Trophoblast cell (in vitro differentiated cells and primary cell): ENCODE results near the gene ITGB1BP1.

Source experiments
- DNase-seq, 2 donors: peaks; one replicate each; pipeline ENCODE4 v3.0.0-alpha.2; 2016
- H2AFZ ChIP-seq: 2 replicates; pipeline ENCODE4 v1.6.1; 2013; ENCODE audit warnings: low read length, moderate library complexity, mild to moderate bottlenecking; ENCODE audit not compliant: insufficient read depth, poor library complexity
- H2AK5ac ChIP-seq: 2 replicates; pipeline ENCODE4 v1.6.1; 2013; ENCODE audit warnings: mild to moderate bottlenecking, low read length
- H2BK120ac ChIP-seq: 2 replicates; pipeline ENCODE4 v1.6.1; 2013; ENCODE audit warnings: low read length, mild to moderate bottlenecking, moderate library complexity; ENCODE audit not compliant: insufficient read depth, poor library complexity
- H2BK12ac ChIP-seq: 2 replicates; pipeline ENCODE4 v1.6.1; 2013; ENCODE audit warnings: mild to moderate bottlenecking, low read length, moderate library complexity
- H2BK5ac ChIP-seq: 2 replicates; pipeline ENCODE4 v1.6.1; 2013; ENCODE audit warnings: low read length, low read depth, moderate library complexity, mild to moderate bottlenecking; ENCODE audit not compliant: poor library complexity
- H3K14ac ChIP-seq: 2 replicates; pipeline ENCODE4 v1.6.1; 2013; ENCODE audit warnings: mild to moderate bottlenecking, low read length
- H3K18ac ChIP-seq: 2 replicates; pipeline ENCODE4 v1.6.1; 2013; ENCODE audit warnings: mild to moderate bottlenecking, low read length
- H3K23ac ChIP-seq: 2 replicates; pipeline ENCODE4 v1.6.1; 2013; ENCODE audit warnings: low read length
- H3K27ac ChIP-seq: 2 replicates; pipeline ENCODE4 v1.5.1; 2013; ENCODE audit warnings: low read depth, mild to moderate bottlenecking, inconsistent platforms, low read length, moderate library complexity
- H3K27me3 ChIP-seq: 2 replicates; pipeline ENCODE4 v1.6.1; 2013; ENCODE audit warnings: inconsistent platforms, mild to moderate bottlenecking, low read length, moderate library complexity; ENCODE audit not compliant: insufficient read depth
- H3K36me3 ChIP-seq, 2 experiments: 1 replicate in 1 of 2; 2 replicates in 1 of 2; pipeline ENCODE4 v1.6.1; 2013; ENCODE audit warnings: low read length in 2 of 2, mild to moderate bottlenecking in 2 of 2, moderate library complexity in 1 of 2; ENCODE audit not compliant: insufficient read depth in 2 of 2, control insufficient read depth in 1 of 2
- H3K4ac ChIP-seq: 2 replicates; pipeline ENCODE4 v1.6.1; 2013; ENCODE audit warnings: low read depth, mild to moderate bottlenecking, low read length, moderate library complexity
- H3K4me1 ChIP-seq, 2 experiments: 1 replicate in 1 of 2; 2 replicates in 1 of 2; pipeline ENCODE4 v1.6.1; 2013; ENCODE audit warnings: low read length in 2 of 2, mild to moderate bottlenecking in 2 of 2, moderate library complexity in 1 of 2; ENCODE audit not compliant: insufficient read depth in 2 of 2, control insufficient read depth in 1 of 2
- H3K4me2 ChIP-seq: 2 replicates; pipeline ENCODE4 v1.6.1; 2013; ENCODE audit warnings: inconsistent platforms, mild to moderate bottlenecking, low read length, moderate library complexity
- H3K4me3 ChIP-seq: 2 replicates; pipeline ENCODE4 v1.5.1; 2013; ENCODE audit warnings: mild to moderate bottlenecking, low read depth, low read length, inconsistent platforms
- H3K79me1 ChIP-seq: one replicate; pipeline ENCODE4 v1.6.1; 2013; ENCODE audit warnings: low read length
- H3K79me2 ChIP-seq: 2 replicates; pipeline ENCODE4 v1.6.1; 2013; ENCODE audit warnings: low read length, mild to moderate bottlenecking; ENCODE audit not compliant: control insufficient read depth, insufficient read depth, poor library complexity
- H3K9ac ChIP-seq: 2 replicates; pipeline ENCODE4 v1.6.1; 2013; ENCODE audit warnings: mild to moderate bottlenecking, low read length
- H3K9me3 ChIP-seq: 2 replicates; pipeline ENCODE4 v1.6.1; 2013; ENCODE audit warnings: low read depth, mild to moderate bottlenecking, control low read depth, inconsistent platforms, low read length; ENCODE audit not compliant: insufficient read depth
- H4K12ac ChIP-seq: 2 replicates; pipeline ENCODE4 v1.6.1; 2013; ENCODE audit warnings: low read depth, mild to moderate bottlenecking, low read length, moderate library complexity
- H4K8ac ChIP-seq: 2 replicates; pipeline ENCODE4 v1.6.1; 2013; ENCODE audit warnings: low read depth, mild to moderate bottlenecking, low read length, moderate library complexity
- H4K91ac ChIP-seq: one replicate; pipeline ENCODE4 v1.6.1; 2013; ENCODE audit warnings: low read depth, mild to moderate bottlenecking, low read length, moderate library complexity
- WGBS: extraction: QIAGEN DNeasy Blood & Tissue Kit; methylation state at CpG from one replicate; pipeline ENCODE4 v1.1.7; 2013; ENCODE audit warnings: missing lambda C conversion rate; ENCODE audit not compliant: insufficient read length, insufficient coverage; ENCODE audit errors: extremely low coverage; 5-methylcytosine and 5-hydroxymethylcytosine counted together

The ITGB1BP1 gene

DNA sequence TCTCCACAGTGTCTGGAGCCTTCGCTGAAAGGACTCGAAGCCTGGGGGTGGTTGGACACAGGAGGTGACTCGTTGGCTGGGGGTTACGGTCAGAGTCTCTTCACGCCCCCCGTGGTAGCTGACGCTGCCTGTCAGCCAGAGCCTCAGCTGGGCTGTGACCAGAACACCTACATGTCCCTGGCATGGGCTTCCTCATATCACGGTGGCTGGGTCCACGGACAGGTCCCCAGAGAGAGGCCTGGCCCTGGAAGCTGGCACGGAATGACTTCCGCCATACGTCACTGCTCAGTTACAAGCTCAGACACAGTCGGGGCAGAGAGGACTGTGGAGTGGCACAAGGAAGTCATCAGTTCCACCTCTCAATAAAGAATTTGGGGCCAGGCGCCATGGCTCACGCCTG is 28.5 kb downstream of the ITGB1BP1 start:
- Histone ChIP-seq H3K79me1 (no peaks in the 10 kb centered on the region), H3K36me3 (peaks cover 39 to 49% of the 10 kb centered on the region in 2 experiments), H3K4me2 (no peak overlapping the region), H2BK120ac (no peak overlapping the region), H2AK5ac (no peak overlapping the region), H3K79me2 (no peaks in the 10 kb centered on the region), H3K27me3 (no peaks in the 10 kb centered on the region), H3K14ac (no peak overlapping the region), H3K23ac (no peak overlapping the region), H3K18ac (no peak overlapping the region), H3K4me3 (no peak overlapping the region), H4K91ac (no peak overlapping the region), H3K27ac (no peak overlapping the region), H2AFZ (no peak overlapping the region), H3K9me3 (peaks cover 1% of the 10 kb centered on the region), H2BK12ac (no peak overlapping the region), H4K12ac (no peak overlapping the region), H3K4me1 (no peaks in the 10 kb centered on the region), H2BK5ac (no peak overlapping the region), H3K9ac (no peak overlapping the region), H4K8ac (no peak overlapping the region), H3K4ac (no peak overlapping the region)
- no CpG with 5 or more reads among the region's 15 CpGs for WGBS
- DNase-seq: no peak

DNA sequence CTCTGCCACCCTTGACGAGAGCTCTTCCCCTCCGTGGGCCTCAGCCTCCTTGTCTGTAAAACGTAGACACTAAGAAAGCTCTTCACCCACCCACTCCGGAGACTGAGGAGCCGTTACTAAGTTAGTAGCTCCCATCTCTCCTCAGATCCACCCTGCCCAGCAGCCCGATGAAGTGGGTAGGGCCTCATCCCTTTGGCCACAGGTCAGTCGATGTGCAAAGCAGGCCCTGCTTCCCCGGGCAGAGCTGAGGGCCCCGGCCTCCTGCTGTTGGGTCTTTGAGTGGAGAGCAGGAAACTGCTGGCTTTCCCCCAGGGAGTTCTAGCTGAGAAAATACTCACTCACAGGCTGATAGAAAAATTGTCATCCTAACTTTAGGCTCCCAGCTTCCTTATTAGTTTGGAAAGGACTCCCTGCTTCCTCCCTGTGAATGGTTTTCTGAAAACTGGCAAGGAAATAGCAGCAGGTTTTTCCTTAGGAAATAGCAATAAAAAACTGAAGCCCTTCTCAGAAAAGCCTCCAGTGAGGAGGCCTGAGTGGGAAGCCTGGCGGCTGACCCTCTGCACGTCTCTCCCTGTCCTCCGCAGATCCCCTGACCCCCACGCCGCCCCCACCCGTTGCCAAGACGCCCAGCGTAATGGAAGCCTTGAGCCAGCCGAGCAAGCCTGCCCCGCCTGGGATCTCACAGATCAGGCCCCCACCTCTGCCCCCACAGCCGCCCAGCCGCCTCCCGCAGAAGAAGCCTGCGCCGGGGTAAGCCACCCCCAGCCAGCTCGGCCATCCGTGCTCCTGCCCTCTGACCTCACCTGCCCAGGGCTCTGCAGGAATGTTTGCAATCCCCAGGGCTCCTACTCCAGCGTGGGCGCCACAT is 30.2 kb downstream of the ITGB1BP1 start:
- Histone ChIP-seq H4K91ac (no peak overlapping the region), H2BK120ac (no peak overlapping the region), H2BK12ac (no peak overlapping the region), H4K12ac (no peak overlapping the region), H3K27me3 (no peaks in the 10 kb centered on the region), H3K4ac (no peak overlapping the region), H3K18ac (no peak overlapping the region), H3K9me3 (peaks cover 1% of the 10 kb centered on the region), H3K4me3 (no peak overlapping the region), H3K23ac (no peak overlapping the region), H3K9ac (peak overlapping the region; percentile 48), H4K8ac (no peak overlapping the region), H3K4me2 (no peak overlapping the region), H3K14ac (no peak overlapping the region), H2AK5ac (no peak overlapping the region), H3K79me1 (peaks cover 4% of the 10 kb centered on the region), H3K79me2 (no peaks in the 10 kb centered on the region), H2BK5ac (no peak overlapping the region), H3K27ac (no peak overlapping the region), H3K36me3 (peaks cover 43 to 52% of the 10 kb centered on the region in 2 experiments), H3K4me1 (peaks cover 3 to 5% of the 10 kb centered on the region in 2 experiments), H2AFZ (no peak overlapping the region)
- no CpG with 5 or more reads among the region's 28 CpGs for WGBS
- DNase-seq: no peak

DNA sequence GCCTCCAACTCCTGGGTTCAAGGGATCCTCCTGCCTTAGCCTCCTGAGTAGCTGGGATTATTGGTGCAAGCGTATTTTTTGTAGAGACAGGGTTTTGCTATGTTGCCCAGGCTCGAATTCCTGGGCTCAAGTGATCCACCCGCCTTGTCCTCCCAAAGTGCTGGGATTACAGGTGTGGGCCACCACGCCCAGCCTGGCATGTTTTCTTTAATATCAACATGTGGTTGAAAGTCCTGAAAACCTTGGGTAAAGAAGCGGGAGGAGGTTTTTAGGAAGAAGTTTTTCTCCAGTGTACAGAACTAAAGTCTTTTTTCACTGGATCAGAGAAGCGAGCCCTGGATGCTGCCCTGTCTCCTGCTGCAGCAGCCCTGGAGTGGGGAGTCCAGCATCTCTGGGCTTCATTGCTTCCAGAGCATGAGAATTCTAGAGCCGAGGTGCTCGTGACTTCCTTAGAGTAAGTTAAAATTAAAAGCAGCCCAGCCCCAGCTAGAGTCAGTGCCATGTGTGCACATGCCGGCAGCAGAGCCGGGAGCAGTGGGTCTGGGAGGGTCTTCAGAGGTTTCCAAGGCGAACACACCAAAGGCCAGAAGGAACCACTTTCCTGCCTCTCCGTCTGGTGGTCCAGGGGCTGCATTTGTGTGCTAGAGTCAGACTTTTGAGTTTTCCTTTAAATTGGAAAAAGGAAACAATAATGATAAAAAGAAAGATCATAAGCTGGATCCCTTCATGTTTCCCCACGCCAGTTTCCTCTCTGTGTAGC is 31.2 kb downstream of the ITGB1BP1 start:
- Histone ChIP-seq H3K27me3 (no peaks in the 10 kb centered on the region), H2BK12ac (no peak overlapping the region), H3K27ac (no peak overlapping the region), H4K12ac (no peak overlapping the region), H3K18ac (no peak overlapping the region), H3K9ac (no peak overlapping the region), H3K4me1 (peaks cover 5% of the 10 kb centered on the region in 2 experiments), H2BK120ac (no peak overlapping the region), H3K79me1 (peaks cover 4% of the 10 kb centered on the region), H3K4ac (no peak overlapping the region), H4K8ac (no peak overlapping the region), H3K4me3 (no peak overlapping the region), H3K4me2 (no peak overlapping the region), H2AK5ac (no peak overlapping the region), H2AFZ (no peak overlapping the region), H3K14ac (no peak overlapping the region), H2BK5ac (no peak overlapping the region), H3K9me3 (peaks cover 1% of the 10 kb centered on the region), H4K91ac (no peak overlapping the region), H3K36me3 (peaks cover 46 to 52% of the 10 kb centered on the region in 2 experiments), H3K79me2 (no peaks in the 10 kb centered on the region), H3K23ac (no peak overlapping the region)
- WGBS: no CpG with 5 or more reads among the region's 13 CpGs
- no peak for DNase-seq

DNA sequence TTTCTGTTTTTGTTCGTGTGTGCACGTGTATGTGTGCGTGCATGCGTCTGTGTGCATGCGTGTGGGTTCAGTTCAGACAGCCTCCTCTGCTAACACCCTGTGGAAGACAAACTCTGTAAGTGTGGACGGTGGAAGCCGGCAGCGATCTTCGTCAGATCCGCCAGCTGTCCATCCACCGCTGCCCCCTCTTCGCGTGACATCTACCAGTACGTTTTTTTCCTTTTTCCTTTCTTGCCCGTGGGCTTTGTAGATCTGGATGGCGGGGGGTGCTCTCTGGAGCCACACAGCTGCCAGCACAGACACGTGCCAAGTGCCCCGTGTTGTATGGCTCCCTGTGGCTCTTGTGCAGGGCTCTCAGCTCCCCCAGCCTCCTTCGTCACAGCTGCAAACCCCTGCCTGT is 32.3 kb downstream of the ITGB1BP1 start:
- H3K9me3 ChIP-seq: no peaks in the 10 kb centered on the region
- no peak overlapping the region for H3K27ac ChIP-seq
- DNase-seq: no peak
- H3K4me3 ChIP-seq: no peak overlapping the region
- H2BK5ac ChIP-seq: no peak overlapping the region
- H2AFZ ChIP-seq: no peak overlapping the region
- H3K36me3 ChIP-seq: peaks cover 41 to 47% of the 10 kb centered on the region in 2 experiments
- H3K4me1 ChIP-seq: peaks cover 9 to 11% of the 10 kb centered on the region in 2 experiments
- no peak overlapping the region for H2BK12ac ChIP-seq
- H3K79me1 ChIP-seq: peaks cover 4% of the 10 kb centered on the region
- no peak overlapping the region for H4K91ac ChIP-seq
- no peak overlapping the region for H3K9ac ChIP-seq
- H3K23ac ChIP-seq: no peak overlapping the region
- H4K12ac ChIP-seq: no peak overlapping the region
- no peak overlapping the region for H3K4me2 ChIP-seq
- H3K14ac ChIP-seq: no peak overlapping the region
- no peaks in the 10 kb centered on the region for H3K79me2 ChIP-seq
- no peak overlapping the region for H3K18ac ChIP-seq
- no peak overlapping the region for H2BK120ac ChIP-seq
- no peaks in the 10 kb centered on the region for H3K27me3 ChIP-seq
- H2AK5ac ChIP-seq: no peak overlapping the region
- H4K8ac ChIP-seq: no peak overlapping the region
- no peak overlapping the region for H3K4ac ChIP-seq
- no CpG with 5 or more reads among the region's 19 CpGs for WGBS
